RWPE1 (cell line): ENCODE measurements around the gene SCGB1D4.

Experiments
- CTCF ChIA-PET: fragments of 350-600 bp; sonication (Branson Sonifier 250); formaldehyde crosslinking; extraction: SDS; loops from one replicate; lab custom pipeline; 2021; lab: Yijun Ruan, JAX
- POLR2A ChIA-PET: fragments of 400-600 bp; formaldehyde crosslinking; extraction: SDS; loops from one replicate; lab custom pipeline; 2020; ENCODE audit warnings: antibody characterized with exemption; ENCODE audit not compliant: low non-redundant PET; lab: Yijun Ruan, JAX
- DNase-seq: peaks from one replicate; pipeline ENCODE4 v3.0.0; 2012; ENCODE audit warnings: low spot score
- H3K27ac ChIP-seq: fragments of 450-650 bp; 2 replicates; pipeline ENCODE4 v1.5.1; 2017
- TF ChIP-seq, protein P1 (sequence below): fragments of 450-650 bp; conservative IDR thresholded peaks from 2 replicates; pipeline ENCODE4 v1.5.1; 2017; ENCODE audit warnings: low read depth, mild to moderate bottlenecking

The SCGB1D4 gene

DNA sequence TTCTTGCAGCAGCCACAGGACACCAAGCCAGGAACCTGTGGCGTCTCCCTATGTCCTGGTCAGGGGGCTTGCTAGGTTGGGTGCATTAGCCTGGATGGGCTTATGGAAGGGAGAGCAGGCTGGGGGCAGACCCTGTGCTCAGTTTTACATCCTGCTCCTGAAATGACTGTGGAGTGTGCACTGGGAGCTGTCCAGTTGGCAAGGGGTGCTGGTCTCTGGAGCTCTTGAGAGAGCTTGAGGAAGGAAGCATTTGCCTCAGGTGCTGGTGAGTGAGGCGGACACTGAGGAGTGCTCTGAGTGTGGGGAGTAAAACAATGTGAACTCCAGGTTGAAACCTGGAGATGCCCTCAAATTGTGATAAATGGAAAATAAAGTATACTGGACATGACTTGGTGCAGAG is 3.4 kb downstream of the SCGB1D4 start:
- H3K27ac ChIP-seq, result no peak overlapping the region
- CTCF ChIA-PET, result interaction anchor here (0.6 kb wide), 1 partner anchor 16 kb away, joined by 3 read pairs; no protein-coding TSS in a partner anchor
- TF ChIP-seq, protein P1, sequence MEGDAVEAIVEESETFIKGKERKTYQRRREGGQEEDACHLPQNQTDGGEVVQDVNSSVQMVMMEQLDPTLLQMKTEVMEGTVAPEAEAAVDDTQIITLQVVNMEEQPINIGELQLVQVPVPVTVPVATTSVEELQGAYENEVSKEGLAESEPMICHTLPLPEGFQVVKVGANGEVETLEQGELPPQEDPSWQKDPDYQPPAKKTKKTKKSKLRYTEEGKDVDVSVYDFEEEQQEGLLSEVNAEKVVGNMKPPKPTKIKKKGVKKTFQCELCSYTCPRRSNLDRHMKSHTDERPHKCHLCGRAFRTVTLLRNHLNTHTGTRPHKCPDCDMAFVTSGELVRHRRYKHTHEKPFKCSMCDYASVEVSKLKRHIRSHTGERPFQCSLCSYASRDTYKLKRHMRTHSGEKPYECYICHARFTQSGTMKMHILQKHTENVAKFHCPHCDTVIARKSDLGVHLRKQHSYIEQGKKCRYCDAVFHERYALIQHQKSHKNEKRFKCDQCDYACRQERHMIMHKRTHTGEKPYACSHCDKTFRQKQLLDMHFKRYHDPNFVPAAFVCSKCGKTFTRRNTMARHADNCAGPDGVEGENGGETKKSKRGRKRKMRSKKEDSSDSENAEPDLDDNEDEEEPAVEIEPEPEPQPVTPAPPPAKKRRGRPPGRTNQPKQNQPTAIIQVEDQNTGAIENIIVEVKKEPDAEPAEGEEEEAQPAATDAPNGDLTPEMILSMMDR, result no peak
- DNase-seq, result peak; percentile 8
- POLR2A ChIA-PET, result no interaction called here

DNA sequence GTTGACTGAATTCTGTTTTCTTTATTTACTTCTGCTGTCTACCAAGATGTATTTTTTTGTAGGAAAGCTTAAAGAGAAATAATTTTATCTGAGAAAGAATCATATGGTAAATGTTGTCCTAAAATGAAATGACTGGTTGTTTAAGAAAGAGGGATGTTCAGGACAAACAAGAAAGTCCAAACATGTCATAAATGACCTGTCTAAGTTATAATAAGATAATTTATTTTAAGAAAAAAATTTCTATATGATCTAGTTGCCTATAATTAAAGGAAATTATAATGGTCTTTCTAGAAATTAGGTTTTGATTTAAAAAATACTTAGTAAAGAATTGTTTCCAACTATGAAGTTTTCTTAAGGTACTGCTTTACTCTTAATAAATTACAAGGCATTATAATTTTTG is 18.4 kb downstream of the SCGB1D4 start:
- no peak overlapping the region for H3K27ac ChIP-seq
- TF ChIP-seq, protein P1, result no peak
- ChIA-PET POLR2A (no interaction called here), CTCF (interaction anchor here (0.6 to 0.7 kb wide), 2 partner anchors 20 to 290 kb away, joined by 3 read pairs; no protein-coding TSS in a partner anchor)
- DNase-seq, result no peak

GRCh38 chr11:62273789-62274275 is 25.0 kb downstream of the SCGB1D4 start:
- ChIA-PET POLR2A (no interaction called here), CTCF (no interaction called here)
- no peak overlapping the region for H3K27ac ChIP-seq
- TF ChIP-seq, protein P1, result no peak
- DNase-seq, result no peak

GRCh38 chr11:62273284-62273683 is 25.6 kb downstream of the SCGB1D4 start:
- TF ChIP-seq, protein P1, result no peak
- CTCF ChIA-PET, result no interaction called here
- H3K27ac ChIP-seq, result no peak overlapping the region
- POLR2A ChIA-PET, result no interaction called here
- DNase-seq, result no peak

DNA sequence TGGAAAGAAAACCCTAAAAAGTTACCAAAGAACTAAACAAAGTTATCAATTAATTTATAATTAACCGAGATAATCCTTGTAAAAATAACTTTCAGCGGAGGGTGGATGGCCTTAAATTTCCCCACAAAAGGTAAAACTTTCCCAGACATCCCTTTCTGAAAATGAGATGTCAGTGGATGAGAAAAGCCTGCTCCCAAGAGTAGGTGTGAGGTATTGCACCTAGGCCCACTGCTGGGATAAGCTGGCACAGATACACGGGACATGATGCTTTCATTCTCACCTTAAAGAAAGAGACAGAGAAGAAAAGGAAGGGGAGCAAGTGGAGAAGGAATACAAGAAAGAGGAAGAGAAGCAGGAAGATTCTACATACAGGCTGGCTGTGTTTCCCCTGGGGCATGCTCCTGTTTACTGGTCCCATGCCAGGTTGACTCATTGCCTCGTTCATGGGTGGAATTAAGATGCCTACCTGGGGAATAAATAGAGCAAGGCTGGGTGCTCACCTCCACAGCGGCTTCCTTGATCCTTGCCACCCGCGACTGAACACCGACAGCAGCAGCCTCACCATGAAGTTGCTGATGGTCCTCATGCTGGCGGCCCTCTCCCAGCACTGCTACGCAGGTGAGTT is 29.1 kb downstream of the SCGB1D4 start, which contains the start of gene SCGB2A2:
TSS of gene SCGB2A2 (plus strand) at position 505 of the 625 bp plus-strand sequence. CDS start at position 564, 59 bp downstream.
- CTCF ChIA-PET, result no interaction called here
- DNase-seq, result peak; percentile 16
- TF ChIP-seq, protein P1, result no peak

DNA sequence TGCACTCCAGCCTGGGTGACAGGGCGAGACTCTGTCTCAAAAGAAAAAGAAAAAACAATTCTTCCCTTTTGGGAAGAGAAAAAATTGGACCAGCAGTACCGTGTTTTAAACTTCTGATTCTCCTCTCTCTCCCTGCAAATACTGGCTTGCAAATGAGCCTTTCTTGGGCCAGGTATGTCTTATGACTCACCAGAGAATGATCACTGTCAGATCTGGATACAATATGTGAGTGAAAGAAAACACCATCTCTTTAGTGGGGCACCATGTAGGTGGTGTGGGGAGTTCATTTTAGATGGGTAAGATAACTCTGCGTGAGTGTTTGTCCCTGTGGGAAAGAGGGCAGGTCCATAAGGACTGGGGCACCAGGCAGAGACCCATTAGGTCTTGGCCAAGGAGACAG is 31.3 kb downstream of the SCGB1D4 start:
- CTCF ChIA-PET, result no interaction called here
- no peak overlapping the region for H3K27ac ChIP-seq
- TF ChIP-seq, protein P1, result no peak
- POLR2A ChIA-PET, result no interaction called here
- DNase-seq, result no peak

More for the DNA sequence above, 29.1 kb downstream of the SCGB1D4 start, which contains the start of gene SCGB2A2:
- H3K27ac ChIP-seq, result no peak within 1 kb of the TSS
- POLR2A ChIA-PET, result no interaction called here
